ENCODE results near the gene ERV3-1.
"Not testable (repeated sequence)": the region's sequence is repeated elsewhere in the genome, so short reads cannot be mapped to it uniquely, and the experiment has no call there.

- TF ChIP-seq, protein P1, sequence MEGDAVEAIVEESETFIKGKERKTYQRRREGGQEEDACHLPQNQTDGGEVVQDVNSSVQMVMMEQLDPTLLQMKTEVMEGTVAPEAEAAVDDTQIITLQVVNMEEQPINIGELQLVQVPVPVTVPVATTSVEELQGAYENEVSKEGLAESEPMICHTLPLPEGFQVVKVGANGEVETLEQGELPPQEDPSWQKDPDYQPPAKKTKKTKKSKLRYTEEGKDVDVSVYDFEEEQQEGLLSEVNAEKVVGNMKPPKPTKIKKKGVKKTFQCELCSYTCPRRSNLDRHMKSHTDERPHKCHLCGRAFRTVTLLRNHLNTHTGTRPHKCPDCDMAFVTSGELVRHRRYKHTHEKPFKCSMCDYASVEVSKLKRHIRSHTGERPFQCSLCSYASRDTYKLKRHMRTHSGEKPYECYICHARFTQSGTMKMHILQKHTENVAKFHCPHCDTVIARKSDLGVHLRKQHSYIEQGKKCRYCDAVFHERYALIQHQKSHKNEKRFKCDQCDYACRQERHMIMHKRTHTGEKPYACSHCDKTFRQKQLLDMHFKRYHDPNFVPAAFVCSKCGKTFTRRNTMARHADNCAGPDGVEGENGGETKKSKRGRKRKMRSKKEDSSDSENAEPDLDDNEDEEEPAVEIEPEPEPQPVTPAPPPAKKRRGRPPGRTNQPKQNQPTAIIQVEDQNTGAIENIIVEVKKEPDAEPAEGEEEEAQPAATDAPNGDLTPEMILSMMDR (conservative IDR thresholded peaks at IDR 0.05) = not testable (repeated sequence)
- not testable (repeated sequence) for TF ChIP-seq EZH2 (IDR thresholded peaks at IDR 0.05; ENCODE audit: low read depth)
Observed at GRCh38 chr7:65045589-65045988, 39.1 kb upstream of the ERV3-1 start.

Data from PC-9 (cell line).